GM19240 (cell line): ENCODE data around the gene AACS.
"Not testable (repeated sequence)": the region's sequence is repeated elsewhere in the genome, so short reads cannot be mapped to it uniquely, and the experiment has no call there.

Source experiments
- DNase-seq: peaks from one replicate; pipeline ENCODE4 v3.0.0; 2011; ENCODE audit warnings: low spot score; ENCODE audit not compliant: insufficient read length

Gene AACS

GRCh38 chr12:125122668-125123067 is 57.4 kb downstream of the AACS start:
- DNase-seq: no peak

- no peak for DNase-seq
These were observed 59.2 kb downstream of the AACS start for GRCh38 chr12:125124320-125124966.

- DNase-seq: no peak
These were observed 60.0 kb downstream of the AACS start for GRCh38 chr12:125125271-125125670.

- no peak for DNase-seq
These were observed 63.4 kb downstream of the AACS start for GRCh38 chr12:125128439-125129178.

GRCh38 chr12:125129179-125129571 is 63.9 kb downstream of the AACS start:
- DNase-seq: no peak

- DNase-seq: no peak
These were observed 64.5 kb downstream of the AACS start for GRCh38 chr12:125129591-125130255.

GRCh38 chr12:125131958-125132357 is 66.7 kb downstream of the AACS start:
- DNase-seq: no peak

- DNase-seq: no peak
These were observed 67.6 kb downstream of the AACS start for GRCh38 chr12:125132698-125133400.

GRCh38 chr12:125133616-125134015 is 68.4 kb downstream of the AACS start:
- no peak for DNase-seq

- no peak for DNase-seq
These were observed 69.3 kb downstream of the AACS start for GRCh38 chr12:125134576-125134975.

GRCh38 chr12:125135906-125136305 is 70.7 kb downstream of the AACS start:
- no peak for DNase-seq

GRCh38 chr12:125136702-125137101 is 71.5 kb downstream of the AACS start:
- no peak for DNase-seq

- DNase-seq: no peak
These were observed 72.6 kb downstream of the AACS start for GRCh38 chr12:125137766-125138344.

GRCh38 chr12:125140279-125141209 is 75.3 kb downstream of the AACS start:
- DNase-seq: no peak

GRCh38 chr12:125141210-125141573 is 76.0 kb downstream of the AACS start:
- not testable (repeated sequence) for DNase-seq

GRCh38 chr12:125142601-125143000 is 77.4 kb downstream of the AACS start:
- no peak for DNase-seq

- DNase-seq: no peak
These were observed 78.3 kb downstream of the AACS start for GRCh38 chr12:125143491-125143890.

GRCh38 chr12:125145196-125145595 is 80.0 kb downstream of the AACS start:
- no peak for DNase-seq

- no peak for DNase-seq
These were observed 83.1 kb downstream of the AACS start for GRCh38 chr12:125148316-125148715.
